Measurements from ENCODE around the gene RNF215.

RNF215 gene

DNA sequence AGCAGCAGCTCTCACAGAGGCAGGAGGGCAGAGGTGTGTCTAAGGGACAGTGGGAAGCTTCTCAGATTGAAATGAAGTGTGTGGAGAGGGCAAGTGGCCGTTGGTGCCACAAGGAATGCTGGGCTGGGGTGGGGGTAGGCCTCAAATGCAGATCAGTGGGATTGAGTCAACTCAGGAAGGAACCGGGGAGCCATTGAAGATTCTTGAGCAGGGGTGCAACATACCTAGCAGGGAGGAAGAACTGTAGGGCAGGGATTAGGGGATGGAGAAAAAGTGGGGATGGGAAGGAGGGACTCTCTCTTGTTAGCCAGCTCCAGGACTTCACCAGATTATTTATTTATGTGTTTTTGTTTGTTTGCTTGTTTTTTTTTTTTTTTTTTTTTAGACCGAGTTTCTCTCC lies 6.7 kb upstream of the RNF215 start:
- no peak for DNase-seq

DNA sequence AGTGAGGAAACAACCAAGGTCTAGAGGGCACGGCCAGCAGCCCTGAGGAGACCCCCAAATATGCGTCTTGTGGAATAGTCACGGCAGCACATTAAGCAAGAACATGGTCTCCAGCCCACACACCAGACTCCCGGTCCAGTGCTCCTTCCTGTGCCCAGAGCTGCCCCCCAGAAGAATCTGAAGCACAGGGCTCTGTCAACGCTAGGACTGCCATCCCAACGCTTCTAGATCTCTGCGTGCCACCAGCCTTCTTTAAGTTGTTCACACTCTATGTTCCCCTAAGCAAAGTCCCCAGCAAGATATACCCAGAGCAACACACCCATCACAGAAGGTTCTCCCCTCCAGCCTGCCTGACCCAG lies 6.1 kb upstream of the RNF215 start:
- DNase-seq: no peak

GRCh38 chr22:30392661-30393321 lies 5.6 kb upstream of the RNF215 start:
- no peak for DNase-seq

- peak; percentile 84 for DNase-seq
Observed at GRCh38 chr22:30390974-30391691, 3.9 kb upstream of the RNF215 start.

DNA sequence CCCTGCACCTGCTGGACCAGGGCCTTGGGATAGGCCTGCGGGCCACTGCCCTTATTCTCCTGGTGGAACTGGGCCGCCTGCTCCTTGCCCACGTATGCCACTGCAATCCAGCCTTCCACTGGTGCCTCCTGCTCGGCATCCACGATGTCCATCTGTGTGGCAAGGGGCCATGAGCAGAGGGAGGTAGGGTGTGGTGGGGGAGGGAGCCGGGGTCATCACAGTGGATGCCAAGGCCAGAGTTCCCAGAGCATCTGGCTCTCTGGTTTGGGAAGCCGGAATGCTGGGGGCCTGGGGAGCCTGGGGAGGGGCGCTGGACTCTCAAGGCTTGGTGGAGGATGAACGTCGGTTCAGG lies 627 bp downstream of the RNF215 start:
- DNase-seq: no peak

DNA sequence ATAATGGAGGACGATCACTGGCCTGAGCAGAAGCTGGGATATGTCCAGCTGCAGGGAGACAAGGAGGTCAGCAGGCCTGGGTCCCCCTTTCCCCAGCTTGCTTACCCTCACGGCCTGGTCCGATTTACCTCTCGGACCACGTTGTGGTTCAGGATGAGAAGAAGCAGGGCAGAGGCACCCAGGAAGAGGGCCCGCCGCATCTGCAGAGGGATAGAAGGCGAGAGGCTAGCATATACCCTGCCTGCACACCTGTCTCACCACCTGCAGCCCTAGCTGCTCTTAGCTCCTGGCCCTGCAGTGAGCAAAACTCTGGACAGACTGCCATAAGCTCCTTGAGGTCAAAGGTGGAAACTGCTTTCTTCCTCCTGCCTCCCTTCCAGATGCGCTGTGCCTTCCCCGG lies 1.3 kb downstream of the RNF215 start:
- no peak for DNase-seq

DNA sequence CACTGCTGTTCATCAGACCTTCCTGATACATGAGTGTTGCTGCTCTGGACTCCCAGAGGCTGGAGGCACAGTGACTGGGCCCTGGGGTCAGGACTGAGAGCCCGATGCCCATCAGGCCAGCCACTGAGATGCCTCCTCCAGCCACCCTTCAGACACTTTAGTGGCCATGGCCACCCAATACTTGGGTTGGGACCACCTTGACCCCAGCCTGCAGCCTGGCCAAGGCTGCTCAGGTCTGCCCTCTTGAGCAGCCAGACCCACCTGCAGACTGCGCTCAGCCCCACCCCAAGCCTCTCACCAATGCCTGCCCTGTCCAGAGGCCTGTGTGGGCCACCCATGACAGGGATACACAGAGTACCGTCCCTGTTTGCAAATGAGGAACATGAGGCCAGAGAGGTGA lies 4.2 kb downstream of the RNF215 start:
- no peak for DNase-seq

- DNase-seq: no peak
Observed at GRCh38 chr22:30382340-30382739, 4.9 kb downstream of the RNF215 start.

DNA sequence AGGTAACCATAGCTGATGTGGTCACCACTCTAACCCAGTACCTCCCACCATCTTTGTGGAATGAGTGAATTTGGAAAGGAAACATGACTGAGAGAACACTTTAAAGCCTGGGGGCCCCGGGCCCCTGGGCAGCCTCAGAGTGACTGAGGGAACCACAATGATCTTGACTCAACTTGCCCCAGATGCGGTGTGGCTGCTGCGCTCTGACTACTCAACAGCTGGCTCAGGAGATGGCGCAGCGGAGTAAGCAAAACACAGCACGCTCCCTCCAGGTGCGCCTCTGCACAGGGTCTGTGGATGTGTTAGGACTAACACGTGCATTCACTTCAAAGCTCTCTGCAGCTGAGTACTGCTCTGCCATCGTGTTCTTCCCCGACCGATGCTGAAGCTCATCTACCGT lies 5.9 kb downstream of the RNF215 start:
- DNase-seq: no peak

DNA sequence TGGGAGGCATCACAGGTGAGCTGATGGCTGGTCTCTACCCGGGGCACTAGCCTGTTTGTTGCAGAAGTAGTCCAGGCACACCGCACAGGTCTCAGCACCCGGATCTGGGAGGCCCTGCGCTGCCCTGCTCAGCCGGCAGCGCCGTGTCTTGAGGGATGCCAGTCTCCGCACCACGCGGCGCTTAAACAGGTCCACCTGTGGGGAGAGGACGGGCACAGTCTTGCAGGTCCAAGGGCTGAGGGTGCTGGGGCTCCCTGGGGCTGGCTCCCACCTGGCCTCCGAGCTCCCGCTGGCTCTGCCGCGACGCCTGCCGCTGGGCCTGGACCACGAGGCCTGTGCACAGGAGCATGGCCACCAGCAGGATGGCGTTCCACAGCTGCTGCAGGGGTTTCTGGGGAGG lies 7.2 kb downstream of the RNF215 start:
- no peak for DNase-seq

- no peak for DNase-seq
Observed at GRCh38 chr22:30375312-30375849, 11.8 kb downstream of the RNF215 start.

GRCh38 chr22:30373331-30374325 lies 13.6 kb downstream of the RNF215 start:
- no peak for DNase-seq

DNA sequence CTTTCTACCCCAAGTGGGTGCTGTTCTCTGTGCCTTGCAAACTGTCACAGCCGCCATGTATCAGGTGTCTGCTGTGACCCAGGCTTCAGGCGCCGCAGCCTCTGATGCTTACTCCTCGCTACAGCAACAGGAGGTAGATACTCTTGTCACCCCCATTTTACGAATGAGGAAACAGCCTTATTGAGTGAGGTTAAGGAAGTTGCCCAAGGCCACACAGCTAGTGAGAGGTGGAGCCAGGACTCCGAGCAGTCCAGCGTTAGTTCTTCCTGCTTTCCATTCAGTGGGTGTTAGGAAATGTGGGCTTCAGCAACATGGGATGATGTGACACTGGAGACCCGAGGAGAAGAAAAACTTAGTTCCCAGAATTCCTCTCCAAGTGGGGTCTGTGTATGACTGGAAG lies 14.3 kb downstream of the RNF215 start:
- DNase-seq: no peak

GRCh38 chr22:30371981-30372380 lies 15.2 kb downstream of the RNF215 start:
- no peak for DNase-seq

- DNase-seq: no peak
Observed at GRCh38 chr22:30371321-30371720, 15.9 kb downstream of the RNF215 start.

DNA sequence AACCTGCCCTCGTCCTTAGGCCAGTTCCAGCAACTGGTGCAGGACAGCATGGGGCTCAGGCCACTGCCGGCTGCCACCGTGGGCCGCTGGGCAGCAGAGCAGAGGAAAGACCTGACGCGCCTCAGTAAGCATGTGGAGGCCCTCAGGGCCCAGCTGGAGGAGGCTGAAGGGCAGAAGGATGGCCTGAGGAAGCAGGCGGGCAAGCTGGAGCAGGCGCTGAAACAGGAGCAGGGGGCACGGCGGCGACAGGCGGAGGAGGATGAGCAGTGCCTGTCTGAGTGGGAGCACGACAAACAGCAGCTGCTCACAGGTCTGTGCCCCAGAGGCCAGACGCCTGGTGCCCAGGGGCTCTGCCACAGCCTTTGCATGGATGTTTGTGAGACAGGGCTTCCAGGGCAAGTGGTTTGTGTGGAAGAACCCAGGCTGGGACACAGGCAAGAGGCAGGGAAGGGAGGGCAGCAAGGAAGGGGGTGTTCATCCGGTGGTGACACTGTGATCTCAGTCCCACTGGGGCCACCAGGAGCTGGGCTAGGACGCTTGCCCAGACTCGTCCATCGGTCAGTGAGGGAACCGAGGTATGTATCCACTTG lies 16.5 kb downstream of the RNF215 start:
- no peak for DNase-seq

DNA sequence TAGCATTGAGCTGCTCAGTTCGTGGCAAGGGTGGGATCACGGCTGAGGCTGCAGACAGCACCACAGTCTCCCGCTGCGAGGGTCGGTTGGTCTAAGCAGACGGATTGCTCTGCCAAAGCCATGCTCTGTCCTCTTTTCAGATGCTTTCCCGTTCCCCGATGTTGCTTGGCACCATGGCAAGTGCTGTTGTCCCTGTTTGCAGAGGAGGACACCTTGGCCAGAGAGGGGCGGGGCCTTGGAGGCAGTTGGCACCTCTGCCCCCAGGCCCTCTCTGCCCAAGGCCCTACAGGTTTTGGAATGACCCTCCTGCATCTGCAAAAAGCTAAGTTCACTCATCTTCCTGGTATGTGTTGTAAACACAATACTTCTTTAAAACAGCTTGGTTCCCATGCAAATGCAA lies 18.8 kb downstream of the RNF215 start:
- DNase-seq: no peak

DNA sequence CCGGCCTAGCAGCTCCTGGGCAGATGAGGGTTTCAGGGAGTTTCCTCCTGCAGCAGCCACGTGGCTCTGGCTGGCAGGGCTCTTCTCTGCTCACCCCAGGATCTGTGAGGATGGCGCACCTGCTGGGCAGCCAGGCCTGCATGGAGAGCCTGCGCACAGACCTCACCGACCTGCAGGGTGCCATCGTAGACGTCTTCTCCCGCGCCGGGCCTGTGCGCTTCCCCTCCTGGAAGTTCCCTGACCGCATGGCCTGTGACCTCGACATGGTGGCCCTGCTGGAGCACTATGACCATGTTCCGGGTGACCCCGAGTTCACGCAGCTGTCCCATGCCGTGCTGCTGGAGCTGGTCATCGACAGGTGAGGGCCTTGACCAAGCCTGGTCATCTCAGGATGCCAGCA lies 21.3 kb downstream of the RNF215 start:
- no peak for DNase-seq

GRCh38 chr22:30362651-30363281 lies 24.4 kb downstream of the RNF215 start:
- DNase-seq: no peak

DNA sequence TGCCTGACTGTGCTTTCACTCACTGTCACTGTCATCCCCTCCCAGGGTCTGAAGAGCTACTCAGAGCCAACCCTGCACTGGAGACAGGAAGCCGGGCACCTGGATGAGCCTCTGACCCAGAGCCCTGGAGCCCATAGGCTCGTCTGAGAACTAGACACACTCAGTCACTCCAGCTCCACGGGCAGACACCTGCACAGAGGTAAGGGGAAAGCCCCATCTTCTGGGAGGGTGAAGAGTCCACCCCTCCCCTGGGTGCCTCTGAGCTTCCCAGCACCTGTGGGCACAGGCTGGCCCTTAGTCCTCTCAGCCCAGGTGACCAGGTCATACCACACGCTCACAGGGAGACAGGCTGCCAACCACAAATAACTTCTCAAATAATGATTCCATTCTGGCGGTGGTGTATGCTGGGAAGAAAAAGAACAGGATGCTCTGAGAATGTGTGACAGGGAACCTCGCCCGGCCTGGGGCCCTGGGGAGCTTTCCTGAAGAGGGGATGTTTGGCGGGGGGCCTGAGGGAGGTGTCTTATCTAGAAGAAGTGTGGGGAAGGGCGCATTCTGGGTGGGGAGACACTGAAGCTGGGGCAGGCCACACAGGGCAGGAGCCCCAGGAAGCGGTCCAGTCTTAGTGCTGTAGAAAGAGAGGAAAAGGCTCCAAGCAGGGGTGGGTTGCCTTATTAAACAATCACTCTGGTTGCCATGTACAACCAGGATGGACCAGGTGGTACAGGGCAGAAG lies 25.1 kb downstream of the RNF215 start:
- DNase-seq: no peak

DNA sequence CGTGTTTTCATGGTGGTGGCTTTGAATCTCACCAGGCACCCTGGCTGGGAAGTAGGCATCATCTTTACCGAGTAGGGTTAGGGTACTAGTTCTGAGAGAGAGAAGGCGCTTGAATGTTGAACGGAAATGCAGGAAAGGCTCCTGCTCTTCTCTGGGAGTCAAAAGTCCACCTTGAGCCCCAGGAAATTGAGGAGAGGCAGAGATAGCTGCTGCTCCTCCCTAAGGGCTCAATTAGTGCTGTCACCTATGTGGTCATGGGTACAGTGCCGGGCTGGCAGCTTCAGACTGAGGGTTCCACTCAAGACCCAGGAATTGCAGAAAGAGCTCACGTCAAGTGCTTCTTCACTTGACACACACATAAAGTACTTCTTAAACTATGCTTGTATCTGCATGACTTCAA lies 28.7 kb downstream of the RNF215 start:
- DNase-seq: no peak

DNA sequence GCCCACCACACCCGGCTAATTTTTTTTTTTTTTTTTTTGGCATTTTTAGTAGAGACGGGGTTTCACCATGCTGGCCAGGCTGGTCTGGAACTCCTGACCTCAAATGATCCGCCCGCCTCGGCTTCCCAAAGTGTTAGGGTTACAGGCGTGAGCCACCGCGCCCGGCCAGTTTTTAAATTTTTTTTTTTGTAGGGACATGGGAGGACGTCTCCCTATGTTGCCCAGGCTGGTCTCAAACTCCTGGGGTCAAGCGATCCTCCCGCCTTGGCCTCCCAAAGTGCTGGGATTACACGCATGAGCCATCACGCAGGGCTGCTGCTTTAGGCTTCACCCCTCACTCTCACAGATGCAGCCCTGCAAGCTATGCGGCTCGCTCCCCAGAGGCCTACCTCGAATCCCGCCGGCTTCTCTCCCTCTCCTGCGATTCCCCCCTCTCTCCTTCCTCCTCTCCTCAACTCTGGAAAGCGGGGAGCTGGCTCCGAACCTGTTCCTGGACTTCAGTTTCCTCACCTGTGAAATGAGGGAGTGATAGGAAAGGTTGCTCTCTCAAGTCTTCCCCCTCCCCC lies 29.5 kb downstream of the RNF215 start:
- DNase-seq: no peak

Data from activated T-cell treated with anti-CD3 and anti-CD28 coated beads, Interleukin-2, amount 50 U/mL, for 1 hour (primary cell).